ENCODE measurements around the gene PER1. TPM values are rescaled to one million over a fixed set of nuclear protein-coding genes. Genes with fewer than 3 reads are reported as not detected.

PER1 gene
- total and polyA plus RNA-seq, 10 of the 15 experiments (the other 5 are each of a cell fraction or from before 2014, with no cell fraction given): 0.02 to 25.1 (median 5.4) TPM

GRCh38 chr17:8118769-8119580, 33.2 kb downstream of the PER1 start (continued):
- TF ChIP-seq ZBTB40 (IDR thresholded peaks at IDR 0.05; ENCODE audit: borderline replicate concordance) (peak; percentile 85), SREBF2 (IDR thresholded peaks at IDR 0.05; ENCODE audit: low read length) (peak; percentile 98), MTA3 (IDR thresholded peaks at IDR 0.05; ENCODE audit: borderline replicate concordance, low read length) (no peak; the same call in 1 of the 2 replicates), ZNF207 (IDR thresholded peaks at IDR 0.05; ENCODE audit: borderline replicate concordance) (peak; percentile 90; the same call in 1 of the 2 replicates), CREM (IDR thresholded peaks at IDR 0.05; ENCODE audit: low read depth) (no peak), SPI1 (IDR thresholded peaks at IDR 0.05; ENCODE audit: borderline replicate concordance, insufficient read depth, low read depth, low read length) (0 out of 2 replicates have a peak, but pooled peaks have one; percentile 10), NFYA (IDR thresholded peaks at IDR 0.05; ENCODE audit: borderline replicate concordance, low read depth, low read length) (no peak), USF2 (IDR thresholded peaks at IDR 0.05; ENCODE audit: borderline replicate concordance, low read depth, low read length) (no peak), BMI1 (IDR thresholded peaks at IDR 0.05; ENCODE audit: borderline replicate concordance) (no peak), BACH1 (IDR thresholded peaks at IDR 0.05; ENCODE audit: borderline replicate concordance) (no peak), CUX1 (IDR thresholded peaks at IDR 0.05; ENCODE audit: insufficient replicate concordance, low read depth, low read length) (no peak), EP300 (IDR thresholded peaks at IDR 0.05; ENCODE audit: borderline replicate concordance in 1 of 2, control insufficient read depth in 1 of 2, low read depth in 2 of 2, low read length in 2 of 2) (peak in 1 of 2 experiments; percentile 82; a peak in 1 of 4 replicates), ZBTB4 (CRISPR knock-in tag; IDR thresholded peaks at IDR 0.05) (no peak)
